Fibroblast of mammary gland (primary cell): Measurements from ENCODE around the gene RITA1.

Experiments used
- DNase-seq: peaks from one replicate; pipeline ENCODE4 v3.0.0-alpha.2; 2010; ENCODE audit warnings: low read depth
- H3K4me3 ChIP-seq: 2 replicates; pipeline ENCODE4 v1.5.1; 2011; ENCODE audit warnings: low read depth, mild to moderate bottlenecking, low read length, moderate library complexity; ENCODE audit not compliant: control insufficient read depth
- CTCF ChIP-seq: conservative IDR thresholded peaks from 2 replicates; pipeline ENCODE4 v1.5.1; 2011; ENCODE audit warnings: low read depth, low read length, inconsistent platforms; ENCODE audit not compliant: control insufficient read depth, insufficient read depth

The RITA1 gene

GRCh38 chr12:113174461-113175384 lies 10.8 kb upstream of the RITA1 start:
- peak; percentile 96 for TF ChIP-seq CTCF
- H3K4me3 ChIP-seq, result no peak overlapping the region
- peak; percentile 60 for DNase-seq

GRCh38 chr12:113179023-113179422 lies 6.5 kb upstream of the RITA1 start:
- H3K4me3 ChIP-seq, result no peak overlapping the region
- TF ChIP-seq CTCF, result no peak
- DNase-seq, result no peak

GRCh38 chr12:113180333-113180732 lies 5.2 kb upstream of the RITA1 start:
- peak; percentile 30 for DNase-seq
- no peak overlapping the region for H3K4me3 ChIP-seq
- TF ChIP-seq CTCF, result no peak

GRCh38 chr12:113181975-113182374 lies 3.5 kb upstream of the RITA1 start:
- H3K4me3 ChIP-seq, result no peak overlapping the region
- no peak for DNase-seq
- TF ChIP-seq CTCF, result no peak

- TF ChIP-seq CTCF, result no peak
- DNase-seq, result no peak
- no peak overlapping the region for H3K4me3 ChIP-seq
These were observed 2.4 kb upstream of the RITA1 start for GRCh38 chr12:113183030-113183589.

- TF ChIP-seq CTCF, result no peak
- H3K4me3 ChIP-seq, result peak overlapping the region; percentile 83
- DNase-seq, result no peak
These were observed 1.2 kb upstream of the RITA1 start for GRCh38 chr12:113184098-113184899.
